ENCODE results near the gene WDTC1.
A peak's percentile ranks its signal among the peaks of the same experiment; 100 is the strongest.

WDTC1 gene

DNA sequence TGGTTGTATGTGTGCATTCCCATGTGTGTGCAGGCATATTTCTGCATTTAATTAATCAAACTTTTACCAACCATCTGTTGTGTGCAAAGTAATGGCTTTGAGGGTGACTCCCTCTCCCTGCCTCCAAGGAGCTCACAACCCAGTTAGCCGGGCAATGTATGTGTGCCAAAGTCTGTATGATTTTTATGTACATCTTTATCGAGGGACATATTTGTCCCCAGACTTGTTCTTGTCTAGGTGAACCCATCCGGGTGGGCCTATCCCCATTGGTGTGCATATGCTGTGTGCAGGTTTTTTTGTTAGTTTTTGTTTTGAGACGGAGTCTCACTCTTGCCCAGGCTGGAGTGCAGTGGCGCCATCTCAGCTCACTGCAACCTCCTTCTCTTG lies 109.2 kb downstream of the WDTC1 start:
- Histone ChIP-seq H3K4me2 (ENCODE audit: low read length) (peak overlapping the region; percentile 65), H3K9me3 (ENCODE audit: control insufficient read depth, low read length) (no peaks in the 10 kb centered on the region), H3K4me3 (ENCODE audit: low read depth, low read length) (peak overlapping the region; percentile 60), H3K9ac (no peak overlapping the region), H3K4me1 (no peaks in the 10 kb centered on the region), H3K27me3 (ENCODE audit: control insufficient read depth, insufficient read depth, low read length) (no peaks in the 10 kb centered on the region), H3K36me3 (ENCODE audit: control insufficient read depth, insufficient read depth, low read length) (no peaks in the 10 kb centered on the region), H3K27ac (no peak overlapping the region), H3K79me2 (no peaks in the 10 kb centered on the region), H2AFZ (no peak overlapping the region)
- TF ChIP-seq, protein P1, sequence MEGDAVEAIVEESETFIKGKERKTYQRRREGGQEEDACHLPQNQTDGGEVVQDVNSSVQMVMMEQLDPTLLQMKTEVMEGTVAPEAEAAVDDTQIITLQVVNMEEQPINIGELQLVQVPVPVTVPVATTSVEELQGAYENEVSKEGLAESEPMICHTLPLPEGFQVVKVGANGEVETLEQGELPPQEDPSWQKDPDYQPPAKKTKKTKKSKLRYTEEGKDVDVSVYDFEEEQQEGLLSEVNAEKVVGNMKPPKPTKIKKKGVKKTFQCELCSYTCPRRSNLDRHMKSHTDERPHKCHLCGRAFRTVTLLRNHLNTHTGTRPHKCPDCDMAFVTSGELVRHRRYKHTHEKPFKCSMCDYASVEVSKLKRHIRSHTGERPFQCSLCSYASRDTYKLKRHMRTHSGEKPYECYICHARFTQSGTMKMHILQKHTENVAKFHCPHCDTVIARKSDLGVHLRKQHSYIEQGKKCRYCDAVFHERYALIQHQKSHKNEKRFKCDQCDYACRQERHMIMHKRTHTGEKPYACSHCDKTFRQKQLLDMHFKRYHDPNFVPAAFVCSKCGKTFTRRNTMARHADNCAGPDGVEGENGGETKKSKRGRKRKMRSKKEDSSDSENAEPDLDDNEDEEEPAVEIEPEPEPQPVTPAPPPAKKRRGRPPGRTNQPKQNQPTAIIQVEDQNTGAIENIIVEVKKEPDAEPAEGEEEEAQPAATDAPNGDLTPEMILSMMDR (IDR thresholded peaks at IDR 0.05) = no peak

DNA sequence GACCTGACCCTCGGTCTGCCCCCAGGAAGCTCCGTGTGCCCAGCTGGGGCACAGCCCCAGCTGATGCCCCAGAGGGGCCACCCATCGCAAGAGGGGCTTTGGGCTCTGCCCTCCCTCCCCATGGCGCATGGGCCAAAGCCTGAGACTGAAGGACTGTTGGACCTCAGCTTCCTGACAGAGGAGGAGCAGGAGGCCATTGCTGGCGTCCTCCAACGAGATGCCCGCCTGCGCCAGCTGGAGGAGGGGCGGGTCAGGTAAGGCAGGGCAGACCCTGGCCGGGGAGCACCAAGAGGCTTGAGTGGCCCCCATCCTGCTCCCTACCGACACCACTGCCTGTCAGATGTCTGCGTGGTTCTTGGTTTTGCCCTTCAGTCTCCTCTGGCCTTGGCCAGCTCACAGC lies 110.8 kb downstream of the WDTC1 start:
- Histone ChIP-seq H3K27ac (no peak overlapping the region), H3K9ac (no peak overlapping the region), H3K27me3 (ENCODE audit: control insufficient read depth, insufficient read depth, low read length) (no peaks in the 10 kb centered on the region), H3K36me3 (ENCODE audit: control insufficient read depth, insufficient read depth, low read length) (no peaks in the 10 kb centered on the region), H2AFZ (no peak overlapping the region), H3K79me2 (no peaks in the 10 kb centered on the region), H3K4me2 (ENCODE audit: low read length) (no peak overlapping the region), H3K4me1 (no peaks in the 10 kb centered on the region), H3K9me3 (ENCODE audit: control insufficient read depth, low read length) (no peaks in the 10 kb centered on the region), H3K4me3 (ENCODE audit: low read depth, low read length) (no peak overlapping the region)
- TF ChIP-seq, protein P1 (IDR thresholded peaks at IDR 0.05) = no peak

DNA sequence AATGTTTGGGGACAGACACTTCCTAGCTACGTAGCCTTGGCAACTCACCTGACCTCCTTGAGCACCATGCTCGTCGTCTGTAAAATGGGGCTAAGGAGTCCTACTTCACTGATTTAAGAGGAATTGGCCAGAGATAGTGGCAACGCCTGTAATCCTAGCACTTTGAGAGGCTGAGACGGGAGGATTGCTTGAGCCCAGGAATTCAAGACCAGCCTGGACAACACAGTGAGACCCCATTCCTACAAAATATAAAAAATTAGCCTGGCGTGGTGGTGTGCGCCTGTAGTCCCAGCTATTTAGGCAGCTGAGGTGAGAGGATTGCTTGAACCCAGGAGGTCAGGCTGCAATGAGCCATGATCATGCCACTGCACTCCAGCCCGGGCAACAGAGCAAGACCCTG lies 111.9 kb downstream of the WDTC1 start:
- no peak overlapping the region for H2AFZ ChIP-seq
- TF ChIP-seq, protein P1 (IDR thresholded peaks at IDR 0.05) = no peak
- no peaks in the 10 kb centered on the region for H3K4me1 ChIP-seq

DNA sequence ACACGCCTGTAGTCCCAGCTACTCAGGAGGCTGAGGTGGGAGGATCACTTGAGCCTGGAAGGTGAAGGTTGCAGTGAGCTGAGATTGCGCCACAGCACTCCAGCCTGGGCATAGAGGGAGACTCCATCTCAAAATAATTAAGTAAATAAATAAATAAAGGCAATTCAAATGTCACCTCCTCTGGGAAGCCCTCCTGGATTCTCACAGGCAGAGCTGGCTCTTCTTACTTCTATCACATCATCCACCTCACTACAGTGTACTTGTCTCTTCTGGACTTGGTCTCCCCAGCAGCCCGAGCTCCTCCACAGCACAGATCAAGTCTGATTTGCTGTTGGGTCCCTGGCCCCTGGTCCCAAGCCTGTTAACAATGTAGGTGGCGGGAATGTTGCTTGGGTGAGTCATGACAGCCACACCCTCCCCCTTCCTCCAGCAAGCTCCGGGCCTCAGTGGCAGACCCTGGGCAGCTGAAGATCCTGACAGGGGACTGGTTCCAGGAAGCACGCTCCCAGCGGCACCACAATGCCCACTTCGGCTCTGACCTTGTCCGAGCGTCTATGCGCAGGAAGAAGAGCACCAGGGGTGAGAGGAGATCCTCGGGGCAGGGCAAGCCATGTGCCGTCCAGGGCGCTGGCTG lies 112.7 kb downstream of the WDTC1 start:
- Histone ChIP-seq H3K9ac (no peak overlapping the region), H3K4me3 (ENCODE audit: low read depth, low read length) (no peak overlapping the region), H2AFZ (no peak overlapping the region), H3K4me1 (no peaks in the 10 kb centered on the region), H3K27me3 (ENCODE audit: control insufficient read depth, insufficient read depth, low read length) (no peaks in the 10 kb centered on the region), H3K36me3 (ENCODE audit: control insufficient read depth, insufficient read depth, low read length) (no peaks in the 10 kb centered on the region), H3K79me2 (no peaks in the 10 kb centered on the region), H3K27ac (no peak overlapping the region), H3K4me2 (ENCODE audit: low read length) (no peak overlapping the region), H3K9me3 (ENCODE audit: control insufficient read depth, low read length) (no peaks in the 10 kb centered on the region)
- TF ChIP-seq, protein P1 (IDR thresholded peaks at IDR 0.05) = no peak

More for the DNA sequence above, 111.9 kb downstream of the WDTC1 start:
- H3K27ac ChIP-seq = no peak overlapping the region
- H3K9ac ChIP-seq = no peak overlapping the region
- no peak overlapping the region for H3K4me2 ChIP-seq (ENCODE audit: low read length)
- H3K79me2 ChIP-seq = no peaks in the 10 kb centered on the region
- no peaks in the 10 kb centered on the region for H3K27me3 ChIP-seq (ENCODE audit: control insufficient read depth, insufficient read depth, low read length)
- H3K36me3 ChIP-seq (ENCODE audit: control insufficient read depth, insufficient read depth, low read length) = no peaks in the 10 kb centered on the region
- H3K4me3 ChIP-seq (ENCODE audit: low read depth, low read length) = no peak overlapping the region
- no peaks in the 10 kb centered on the region for H3K9me3 ChIP-seq (ENCODE audit: control insufficient read depth, low read length)

All from parathyroid adenoma (tissue), 2 donors.